NB4 (cell line): Measurements from ENCODE around the gene MYBPC2.

Experiments
- CTCF ChIP-seq: IDR thresholded peaks from one replicate; pipeline ENCODE4 v1.5.1; 2012; ENCODE audit warnings: low read depth, low read length
- MAX ChIP-seq: IDR thresholded peaks from 2 replicates; pipeline ENCODE4 v1.6.1; 2011; ENCODE audit warnings: low read depth, low read length

- TF ChIP-seq CTCF (no peak), MAX (no peak)
Observed at GRCh38 chr19:50509366-50509765, 76.7 kb downstream of the MYBPC2 start.
